Transverse colon (tissue), 4 donors: Measurements from ENCODE around the gene RUNX1. TPM values are rescaled to one million over a fixed set of nuclear protein-coding genes. Genes with fewer than 3 reads are reported as not detected.

Experiments used
- DNase-seq: peaks from one replicate; pipeline ENCODE4 v3.0.0-alpha.2; 2019
- H3K27ac ChIP-seq, 4 donors: fragments of 200-600 bp; sonication (generic); 2 replicates each; pipeline ENCODE4 v1.5.1; 2016 to 2018; ENCODE audit warnings: inconsistent platforms in 4 of 4
- H3K27me3 ChIP-seq: fragments of 200-600 bp; sonication (generic); 2 replicates; pipeline ENCODE4 v1.5.1; 2017; ENCODE audit warnings: inconsistent platforms
- H3K36me3 ChIP-seq, 4 donors: fragments of 200-600 bp; sonication (generic); 2 replicates each; pipeline ENCODE4 v1.5.1; 2017 to 2019; ENCODE audit warnings: inconsistent platforms in 4 of 4
- H3K4me1 ChIP-seq, 4 donors: fragments of 200-600 bp; sonication (generic); 2 replicates each; pipeline ENCODE4 v1.5.1; 2017 to 2020; ENCODE audit warnings: inconsistent platforms in 4 of 4
- H3K4me3 ChIP-seq, 4 donors: fragments of 200-600 bp; sonication (generic); 1 replicate in 1 of 4; 2 replicates in 3 of 4; pipeline versions ENCODE4 v1.5.1 to v1.6.1; 2017 to 2019; ENCODE audit warnings: inconsistent platforms in 4 of 4
- H3K9me3 ChIP-seq, 2 donors: fragments of 200-600 bp; sonication (generic); 2 replicates each; pipeline ENCODE4 v1.5.1; 2017 to 2019; ENCODE audit warnings: inconsistent platforms in 2 of 2
- EP300 ChIP-seq: sonication (generic); formaldehyde crosslinking; IDR thresholded peaks from one replicate; pipeline ENCODE4 v1.6.1; 2017; ENCODE audit warnings: antibody characterized with exemption, low read depth
- POLR2A ChIP-seq: fragments of 450-650 bp; IDR thresholded peaks from one replicate; pipeline ENCODE4 v1.6.1; 2016; ENCODE audit warnings: antibody characterized with exemption, mild to moderate bottlenecking, moderate library complexity
- POLR2AphosphoS5 ChIP-seq, 3 donors: sonication (generic); formaldehyde crosslinking; IDR thresholded peaks; one replicate each; pipeline ENCODE4 v1.6.1; 2016; ENCODE audit warnings: antibody characterized with exemption in 3 of 3
- WGBS, 2 donors: methylation state at CpG; one replicate each; pipeline ENCODE4 v1.1.5; 2018; ENCODE audit warnings: low coverage in 1 of 2; 5-methylcytosine and 5-hydroxymethylcytosine counted together
- in situ Hi-C, 4 donors: fragments of 200-750 bp; cut with MboI; loops; one replicate each; pipeline versions ENCODE4 v1.15.0 to v1.15.1; 2017; ENCODE audit warnings: low sequenced_read_pairs in 3 of 4, low pct_ligation_motif_present in 1 of 4, low pct_unique_long_range_greater_than_20kb in 1 of 4
- intact Hi-C: fragments of 100-400 bp; cut with DNase I; formaldehyde crosslinking; loops from one replicate; pipeline ENCODE4 v1.15.1; 2023; ENCODE audit warnings: low total_unique reads
- total RNA-seq, 4 donors: library from RNA; depleted of rRNA; stranded (reverse); fragments of >200 nt; gene quantifications; one replicate each; pipeline ENCODE4 v1.1.0, GENCODE V29; 2016
- TF ChIP-seq, protein P1 (sequence below), 5 experiments: fragments of 200-600 bp in 3 of 5; fragments of 450-650 bp in 2 of 5; sonication (generic) in 3 of 5; IDR thresholded peaks; 1 replicate in 2 of 5; 2 replicates in 3 of 5; pipeline ENCODE4 v1.5.1; 2016 to 2017; ENCODE audit warnings: antibody characterized with exemption in 5 of 5, inconsistent platforms in 3 of 5, mild to moderate bottlenecking in 2 of 5, moderate library complexity in 1 of 5

The RUNX1 gene
- total RNA-seq, 4 donors from 2014 or later: 8.3 to 60.1 (median 34.7) TPM

DNA sequence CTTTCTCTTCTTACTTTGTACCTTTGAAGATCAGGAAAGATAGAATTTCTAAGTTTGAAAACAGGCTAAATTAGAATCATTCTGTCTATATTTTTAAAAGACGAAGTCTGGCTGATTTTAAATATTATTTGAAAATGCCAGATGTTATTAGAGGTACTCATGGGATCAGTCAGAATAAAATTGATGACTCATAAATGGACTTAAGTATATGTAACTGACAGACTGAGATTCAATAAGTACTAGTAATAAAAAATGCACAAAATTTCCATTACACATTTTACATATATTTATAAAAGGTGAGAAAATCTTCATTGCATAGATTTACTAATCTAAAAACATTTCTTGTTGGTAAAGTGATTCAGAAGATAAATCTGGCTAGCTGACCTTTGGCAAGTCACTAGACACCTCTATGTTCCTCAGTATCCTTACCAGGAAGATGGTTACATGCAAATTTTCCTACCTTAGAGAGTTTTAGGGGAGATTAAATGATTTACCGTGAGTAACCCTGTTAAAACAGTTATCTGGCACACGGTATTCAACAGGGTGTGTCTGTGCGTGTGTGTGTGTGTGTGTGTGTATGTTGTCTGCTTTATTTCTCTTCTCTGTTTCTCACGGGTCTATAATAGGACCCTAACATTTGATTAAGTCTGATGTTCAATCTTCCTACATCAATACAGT, 189.0 kb downstream of the RUNX1 start:
- H3K27me3 ChIP-seq: no peaks in the 10 kb centered on the region
- H3K9me3 ChIP-seq: no peaks in the 10 kb centered on the region
- H3K36me3 ChIP-seq: peaks cover 0 to 16% (median 0%) of the 10 kb centered on the region in 4 donors
- intact Hi-C loops: loop anchor here (5.0 kb wide), 1 partner anchor 1497 kb away; no protein-coding TSS in a partner anchor
- in situ Hi-C loops: no loop called here
- peaks cover 6 to 30% (median 17%) of the 10 kb centered on the region in 4 donors for H3K4me1 ChIP-seq
- H3K4me3 ChIP-seq: no peak overlapping the region
- DNase-seq: no peak
- 46 to 67% methylated on average over 5 of the region's 5 CpGs for WGBS, 2 donors
- no peak for TF ChIP-seq POLR2A
- TF ChIP-seq, protein P1, sequence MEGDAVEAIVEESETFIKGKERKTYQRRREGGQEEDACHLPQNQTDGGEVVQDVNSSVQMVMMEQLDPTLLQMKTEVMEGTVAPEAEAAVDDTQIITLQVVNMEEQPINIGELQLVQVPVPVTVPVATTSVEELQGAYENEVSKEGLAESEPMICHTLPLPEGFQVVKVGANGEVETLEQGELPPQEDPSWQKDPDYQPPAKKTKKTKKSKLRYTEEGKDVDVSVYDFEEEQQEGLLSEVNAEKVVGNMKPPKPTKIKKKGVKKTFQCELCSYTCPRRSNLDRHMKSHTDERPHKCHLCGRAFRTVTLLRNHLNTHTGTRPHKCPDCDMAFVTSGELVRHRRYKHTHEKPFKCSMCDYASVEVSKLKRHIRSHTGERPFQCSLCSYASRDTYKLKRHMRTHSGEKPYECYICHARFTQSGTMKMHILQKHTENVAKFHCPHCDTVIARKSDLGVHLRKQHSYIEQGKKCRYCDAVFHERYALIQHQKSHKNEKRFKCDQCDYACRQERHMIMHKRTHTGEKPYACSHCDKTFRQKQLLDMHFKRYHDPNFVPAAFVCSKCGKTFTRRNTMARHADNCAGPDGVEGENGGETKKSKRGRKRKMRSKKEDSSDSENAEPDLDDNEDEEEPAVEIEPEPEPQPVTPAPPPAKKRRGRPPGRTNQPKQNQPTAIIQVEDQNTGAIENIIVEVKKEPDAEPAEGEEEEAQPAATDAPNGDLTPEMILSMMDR (IDR thresholded peaks at IDR 0.05): no peak
- TF ChIP-seq EP300: no peak
- TF ChIP-seq POLR2AphosphoS5 (IDR thresholded peaks at IDR 0.05): no peak
- no peak overlapping the region for H3K27ac ChIP-seq

DNA sequence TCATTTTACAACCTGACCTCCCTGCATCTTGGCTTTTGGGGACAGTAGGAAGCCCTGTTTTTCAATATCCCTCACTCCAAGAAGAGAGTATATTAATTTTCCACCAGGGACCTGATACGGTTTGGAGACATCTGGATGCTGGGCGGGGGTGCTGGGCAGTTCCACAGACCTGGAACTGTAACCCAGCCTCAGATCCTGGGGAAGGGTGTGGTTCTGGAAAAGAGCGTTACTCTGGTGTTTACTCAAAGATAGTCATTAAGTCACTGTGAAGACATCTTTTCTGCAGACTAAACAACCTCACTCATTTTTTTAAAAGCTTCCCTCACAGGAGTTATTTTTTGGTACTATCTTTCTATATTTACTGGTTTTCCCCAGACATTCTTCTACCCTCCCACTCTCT, 190.5 kb downstream of the RUNX1 start:
- no peak for DNase-seq
- 46% methylated on average over 3 of the region's 3 CpGs; no CpG with 5 or more reads in 1 of the 2 donors for WGBS, 2 donors
- Histone ChIP-seq H3K36me3 (peaks cover 0 to 16% (median 0%) of the 10 kb centered on the region in 4 donors), H3K4me3 (no peak overlapping the region), H3K27me3 (no peaks in the 10 kb centered on the region), H3K9me3 (no peaks in the 10 kb centered on the region), H3K27ac (peak overlapping the region in 1 of 4 donors; percentile 38), H3K4me1 (peaks cover 0 to 15% (median 4%) of the 10 kb centered on the region in 4 donors)
- in situ Hi-C loops: no loop called here
- TF ChIP-seq POLR2AphosphoS5 (IDR thresholded peaks at IDR 0.05) (no peak), EP300 (no peak), POLR2A (no peak)
- TF ChIP-seq, protein P1 (IDR thresholded peaks at IDR 0.05): no peak
- intact Hi-C loops: no loop called here

DNA sequence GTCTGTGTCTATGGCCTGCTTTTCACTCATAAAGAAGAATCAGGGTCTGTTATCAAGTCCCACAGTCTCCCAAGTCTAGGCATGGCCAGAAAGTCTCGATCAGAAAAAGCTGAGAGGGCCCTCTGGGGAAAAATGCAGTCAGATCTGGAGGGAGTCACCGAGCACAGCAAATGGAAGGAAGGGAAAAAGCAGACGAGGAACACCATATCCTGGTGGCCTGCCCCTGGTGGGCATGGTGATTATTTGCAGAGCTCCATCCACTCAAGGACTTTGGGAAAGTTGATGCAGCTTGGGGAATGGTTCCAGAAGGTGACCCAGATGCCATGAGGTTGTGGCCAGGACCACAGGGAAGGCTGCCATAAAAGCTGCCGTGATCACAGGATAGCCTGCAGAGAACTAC, 191.2 kb downstream of the RUNX1 start:
- no peak for DNase-seq
- Histone ChIP-seq H3K27me3 (no peaks in the 10 kb centered on the region), H3K36me3 (peaks cover 0 to 16% (median 0%) of the 10 kb centered on the region in 4 donors), H3K27ac (peak overlapping the region in 2 of 4 donors; percentile 7 to 38), H3K4me3 (no peak overlapping the region), H3K4me1 (peaks cover 0 to 14% (median 3%) of the 10 kb centered on the region in 4 donors), H3K9me3 (no peaks in the 10 kb centered on the region)
- 65 to 82% methylated on average over 3 to 4 of the region's 4 CpGs for WGBS, 2 donors
- in situ Hi-C loops: no loop called here
- intact Hi-C loops: no loop called here
- TF ChIP-seq, protein P1 (IDR thresholded peaks at IDR 0.05): no peak
- TF ChIP-seq EP300 (no peak), POLR2A (no peak), POLR2AphosphoS5 (IDR thresholded peaks at IDR 0.05) (no peak)

DNA sequence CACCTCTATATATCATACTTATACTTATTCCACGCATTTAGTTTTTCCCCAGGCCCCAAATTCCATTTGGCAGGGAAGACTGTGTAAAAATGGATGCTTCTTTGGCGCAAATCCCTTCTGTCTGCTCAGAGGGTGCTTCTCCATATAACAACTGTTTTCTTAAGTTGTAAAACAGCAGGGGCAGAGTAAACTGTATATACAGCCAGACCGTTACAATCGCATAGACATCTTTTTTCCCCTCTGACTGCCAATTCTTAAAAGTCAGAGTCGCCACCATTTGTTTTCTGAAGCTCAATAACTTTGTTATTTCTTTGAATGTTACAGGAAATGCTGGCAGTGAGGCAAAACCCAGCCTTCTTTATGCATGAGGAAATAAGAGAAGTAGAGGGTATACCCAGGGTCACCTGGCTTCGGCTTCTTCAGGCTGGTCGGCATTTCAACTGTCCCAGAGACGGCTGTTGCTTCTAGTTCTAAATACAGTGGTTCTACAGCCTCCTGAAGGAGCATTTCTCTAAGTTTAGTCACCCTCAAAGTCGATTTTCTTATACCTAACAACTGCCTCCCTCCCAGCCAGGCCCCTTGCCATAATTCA, 191.9 kb downstream of the RUNX1 start:
- Histone ChIP-seq H3K36me3 (peaks cover 0 to 16% (median 0%) of the 10 kb centered on the region in 4 donors), H3K27me3 (no peaks in the 10 kb centered on the region), H3K4me1 (peaks cover 0 to 14% (median 3%) of the 10 kb centered on the region in 4 donors), H3K4me3 (no peak overlapping the region), H3K27ac (no peak overlapping the region), H3K9me3 (no peaks in the 10 kb centered on the region)
- 60 to 67% methylated on average over 8 to 9 of the region's 9 CpGs for WGBS, 2 donors
- no peak for DNase-seq
- in situ Hi-C loops (no loop called here), intact Hi-C loops (no loop called here)
- TF ChIP-seq, protein P1 (IDR thresholded peaks at IDR 0.05): no peak
- TF ChIP-seq EP300: no peak
- no peak for TF ChIP-seq POLR2A
- TF ChIP-seq POLR2AphosphoS5 (IDR thresholded peaks at IDR 0.05): no peak
